ENCODE measurements around the gene PIANP. TPM values are rescaled to one million over a fixed set of nuclear protein-coding genes. Genes with fewer than 3 reads are reported as not detected.

PIANP gene, protein sequence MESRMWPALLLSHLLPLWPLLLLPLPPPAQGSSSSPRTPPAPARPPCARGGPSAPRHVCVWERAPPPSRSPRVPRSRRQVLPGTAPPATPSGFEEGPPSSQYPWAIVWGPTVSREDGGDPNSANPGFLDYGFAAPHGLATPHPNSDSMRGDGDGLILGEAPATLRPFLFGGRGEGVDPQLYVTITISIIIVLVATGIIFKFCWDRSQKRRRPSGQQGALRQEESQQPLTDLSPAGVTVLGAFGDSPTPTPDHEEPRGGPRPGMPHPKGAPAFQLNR
- 0.09 and 0.16 TPM in 2 replicates for total RNA-seq

DNA sequence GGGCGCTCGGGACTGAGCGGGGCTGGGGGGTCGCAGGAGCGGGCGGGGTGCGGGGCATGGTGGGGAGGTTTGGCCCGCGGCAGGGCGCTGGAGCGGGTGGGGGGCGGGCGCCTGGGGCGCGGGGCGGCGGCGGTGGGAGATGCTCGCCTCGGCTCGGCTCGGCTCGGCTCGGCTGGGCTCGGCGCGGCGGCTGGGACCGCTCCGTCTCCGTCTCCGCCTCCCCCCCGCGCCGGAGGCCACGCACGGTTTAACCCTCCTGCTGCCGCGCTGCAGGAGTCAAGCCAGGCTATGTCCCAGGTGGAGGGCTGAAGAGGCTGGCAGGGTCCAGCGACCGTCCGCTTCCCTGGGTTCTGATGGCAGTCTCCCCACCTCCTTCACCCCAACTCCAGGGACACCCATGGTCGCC lies at the start of gene PIANP:
TSS of gene PIANP (minus strand) at position 170 of the 406 bp plus-strand sequence. CDS start 2,754 bp downstream, outside the sequence.

GRCh38 chr12:6723607-6724408 lies 23.2 kb upstream of the PIANP start, which contains the start of gene COPS7A:
COPS7A (plus strand) TSS chr12:6724046; CDS start chr12:6724657, 611 bp downstream.

GRCh38 chr12:6688999-6689882 lies 11.4 kb downstream of the PIANP start, which contains the start of gene ZNF384:
ZNF384 (minus strand) TSS chr12:6689375; CDS start chr12:6679520, 9,855 bp downstream.

GRCh38 chr12:6662906-6663742 lies 37.5 kb downstream of the PIANP start, which contains the start of gene ING4:
ING4 (minus strand) TSS chr12:6663119; CDS start chr12:6663101, 18 bp downstream.

DNA sequence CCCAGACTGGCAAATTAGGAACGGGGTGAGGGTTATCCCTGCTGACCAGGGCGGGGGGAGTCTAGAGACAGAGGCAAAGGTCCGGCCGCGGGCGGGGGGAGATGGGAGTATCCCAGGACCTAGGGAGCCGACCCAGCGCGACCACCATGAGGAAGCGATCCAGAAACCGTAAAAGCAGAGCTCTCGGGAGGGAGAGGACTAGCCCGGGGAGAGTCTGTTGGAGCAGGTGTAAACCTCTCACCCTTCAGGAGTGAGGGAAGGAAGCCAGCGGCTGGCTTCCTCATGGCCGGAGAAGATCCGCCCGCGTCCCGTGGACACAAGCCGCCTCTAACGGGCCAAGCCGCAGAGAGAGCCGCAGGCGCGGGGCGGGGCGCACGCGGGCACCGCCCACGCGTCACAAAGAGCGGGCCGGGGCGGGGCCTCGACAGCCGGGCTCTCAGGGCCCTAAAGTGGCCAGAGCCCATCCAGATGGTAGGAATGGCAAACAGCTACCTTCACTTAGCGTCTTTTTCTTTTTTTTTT lies 53.5 kb downstream of the PIANP start, which contains the start of gene ACRBP:
TSS of gene ACRBP (minus strand) at position 350 of the 522 bp plus-strand sequence. CDS start at position 284, 66 bp downstream.

Other genes with a start within 250 kb of the PIANP start
- gene TAPBPL, start 248.8 kb downstream of the PIANP start, total RNA-seq = 11.0 and 15.4 TPM in 2 replicates
- gene VAMP1, start 230.1 kb downstream of the PIANP start, total RNA-seq = 17.0 and 18.9 TPM in 2 replicates
- 115 and 174 TPM in 2 replicates for gene MRPL51, start 207.6 kb downstream of the PIANP start, total RNA-seq
- gene NCAPD2, start 206.7 kb downstream of the PIANP start, total RNA-seq = 16.9 and 28.1 TPM in 2 replicates
- gene GAPDH, start 166.3 kb downstream of the PIANP start, total RNA-seq = 6,052 and 6,940 TPM in 2 replicates
- gene IFFO1, start 144.8 kb downstream of the PIANP start, total RNA-seq = 15.8 and 25.7 TPM in 2 replicates
- 9.5 and 10.9 TPM in 2 replicates for gene NOP2, start 132.5 kb downstream of the PIANP start, total RNA-seq
- gene CHD4, start 93.4 kb downstream of the PIANP start, total RNA-seq = 177 and 244 TPM in 2 replicates
- not detected in 2 replicates for gene LPAR5, start 64.9 kb downstream of the PIANP start, total RNA-seq
- 0.16 and 0.34 TPM in 2 replicates for gene ACRBP, start 53.4 kb downstream of the PIANP start, total RNA-seq
- gene ING4, start 37.7 kb downstream of the PIANP start, total RNA-seq = 41.0 and 41.6 TPM in 2 replicates
- 9.6 and 10.8 TPM in 2 replicates for gene ZNF384, start 11.4 kb downstream of the PIANP start, total RNA-seq
- gene COPS7A, start 23.2 kb upstream of the PIANP start, total RNA-seq = 98.5 and 128 TPM in 2 replicates
- 95.8 and 115 TPM in 2 replicates for gene MLF2, start 52.3 kb upstream of the PIANP start, total RNA-seq
- gene PTMS, start 65.5 kb upstream of the PIANP start, total RNA-seq = 59.3 and 88.7 TPM in 2 replicates
- 0.09 and 0.32 TPM in 2 replicates for gene LAG3, start 71.7 kb upstream of the PIANP start, total RNA-seq
- 0.16 and 0.17 TPM in 2 replicates for gene CD4, start 88.7 kb upstream of the PIANP start, total RNA-seq
- 5.1 and 5.8 TPM in 2 replicates for gene GPR162, start 121.0 kb upstream of the PIANP start, total RNA-seq
- gene P3H3, start 127.6 kb upstream of the PIANP start, total RNA-seq = 72.0 and 114 TPM in 2 replicates
- 1.3 and 2.0 TPM in 2 replicates for gene GNB3, start 140.1 kb upstream of the PIANP start, total RNA-seq
- 1.2 and 3.0 TPM in 2 replicates for gene CDCA3, start 150.5 kb upstream of the PIANP start, total RNA-seq
- gene USP5, start 151.3 kb upstream of the PIANP start, total RNA-seq = 77.2 and 79.0 TPM in 2 replicates
- gene TPI1, start 166.7 kb upstream of the PIANP start, total RNA-seq = 512 and 968 TPM in 2 replicates
- gene SPSB2, start 172.5 kb upstream of the PIANP start, total RNA-seq = 10.1 and 13.6 TPM in 2 replicates
- 11.3 and 15.9 TPM in 2 replicates for gene LRRC23, start 204.0 kb upstream of the PIANP start, total RNA-seq
- 18.4 and 19.9 TPM in 2 replicates for gene ENO2, start 213.8 kb upstream of the PIANP start, total RNA-seq
- 8.2 and 11.0 TPM in 2 replicates for gene ATN1, start 227.1 kb upstream of the PIANP start, total RNA-seq
- gene RNU7-1, start 243.0 kb upstream of the PIANP start, total RNA-seq = not detected in 2 replicates
- gene C12orf57, start 243.2 kb upstream of the PIANP start, total RNA-seq = 137 and 179 TPM in 2 replicates

Data from bronchial smooth muscle cell (primary cell).